ENCODE measurements around the gene FBXO34.
"Not testable (repeated sequence)": the region's sequence is repeated elsewhere in the genome, so short reads cannot be mapped to it uniquely, and the experiment has no call there.

Gene FBXO34

DNA sequence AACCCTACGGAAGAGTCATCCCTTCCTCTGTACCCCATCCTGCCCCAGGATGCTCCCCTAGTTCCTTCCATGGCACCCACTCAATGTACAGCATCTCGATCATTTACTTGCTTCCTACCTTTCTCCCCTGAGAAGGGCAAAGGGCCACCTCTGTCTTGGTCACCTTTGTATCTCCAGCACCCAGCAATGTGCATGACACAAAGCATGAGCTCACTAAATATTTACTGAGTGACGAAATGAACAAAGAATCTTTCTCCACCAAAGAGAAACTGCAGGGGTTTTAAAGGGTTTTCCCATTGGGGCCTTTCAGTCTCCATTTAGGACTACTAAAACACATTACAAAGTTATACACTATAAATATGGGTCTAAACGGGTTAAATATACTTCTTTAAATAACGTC, 109.8 kb downstream of the FBXO34 start:
- TF ChIP-seq, protein P1, sequence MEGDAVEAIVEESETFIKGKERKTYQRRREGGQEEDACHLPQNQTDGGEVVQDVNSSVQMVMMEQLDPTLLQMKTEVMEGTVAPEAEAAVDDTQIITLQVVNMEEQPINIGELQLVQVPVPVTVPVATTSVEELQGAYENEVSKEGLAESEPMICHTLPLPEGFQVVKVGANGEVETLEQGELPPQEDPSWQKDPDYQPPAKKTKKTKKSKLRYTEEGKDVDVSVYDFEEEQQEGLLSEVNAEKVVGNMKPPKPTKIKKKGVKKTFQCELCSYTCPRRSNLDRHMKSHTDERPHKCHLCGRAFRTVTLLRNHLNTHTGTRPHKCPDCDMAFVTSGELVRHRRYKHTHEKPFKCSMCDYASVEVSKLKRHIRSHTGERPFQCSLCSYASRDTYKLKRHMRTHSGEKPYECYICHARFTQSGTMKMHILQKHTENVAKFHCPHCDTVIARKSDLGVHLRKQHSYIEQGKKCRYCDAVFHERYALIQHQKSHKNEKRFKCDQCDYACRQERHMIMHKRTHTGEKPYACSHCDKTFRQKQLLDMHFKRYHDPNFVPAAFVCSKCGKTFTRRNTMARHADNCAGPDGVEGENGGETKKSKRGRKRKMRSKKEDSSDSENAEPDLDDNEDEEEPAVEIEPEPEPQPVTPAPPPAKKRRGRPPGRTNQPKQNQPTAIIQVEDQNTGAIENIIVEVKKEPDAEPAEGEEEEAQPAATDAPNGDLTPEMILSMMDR (IDR thresholded peaks at IDR 0.05) = no peak
- no peak for TF ChIP-seq ZFX (IDR thresholded peaks at IDR 0.05; ENCODE audit: borderline replicate concordance)

DNA sequence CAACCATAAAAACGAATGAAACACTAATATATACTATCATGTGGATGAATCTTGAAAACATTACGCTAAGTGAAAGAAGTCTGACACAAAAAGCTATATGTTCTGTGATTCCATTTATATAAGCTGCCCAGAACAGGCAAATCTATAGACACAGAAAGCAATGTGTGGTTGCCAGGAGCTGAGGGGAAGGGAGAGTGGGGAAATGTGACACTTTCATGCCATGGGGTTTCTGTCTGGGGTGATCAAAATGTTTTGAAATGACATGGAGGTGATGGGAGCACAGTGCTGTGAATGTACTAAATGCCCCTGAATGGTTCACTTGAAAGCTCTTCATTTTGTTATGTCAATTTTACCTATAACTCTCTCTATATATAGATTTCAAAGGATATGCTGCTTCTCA, 110.3 kb downstream of the FBXO34 start:
- TF ChIP-seq ZFX (IDR thresholded peaks at IDR 0.05; ENCODE audit: borderline replicate concordance) = no peak
- TF ChIP-seq, protein P1 (IDR thresholded peaks at IDR 0.05) = no peak
- H3K27ac ChIP-seq = no peak overlapping the region

More for the DNA sequence above, 109.8 kb downstream of the FBXO34 start:
- no peak overlapping the region for H3K27ac ChIP-seq

DNA sequence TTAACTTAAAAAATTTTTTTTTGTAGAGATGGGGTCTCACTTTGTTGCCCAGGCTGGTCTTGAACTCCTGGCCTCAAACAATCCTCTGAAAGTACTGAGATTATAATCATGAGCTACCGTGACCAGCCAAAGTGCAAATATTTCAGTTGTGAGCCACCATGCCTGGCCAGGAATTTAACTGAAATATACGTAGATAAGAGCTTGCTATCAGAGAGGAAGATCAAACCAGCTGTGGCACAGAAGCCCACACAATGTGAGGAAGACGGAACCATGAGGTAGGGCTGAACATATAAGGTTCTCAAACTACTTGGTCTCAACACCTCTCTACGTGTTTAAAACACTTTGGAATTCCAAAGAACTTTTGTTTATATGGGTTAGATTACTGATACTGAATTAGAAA, 111.3 kb downstream of the FBXO34 start:
- H3K27ac ChIP-seq = no peak overlapping the region
- TF ChIP-seq, protein P1 (IDR thresholded peaks at IDR 0.05) = no peak
- no peak for TF ChIP-seq ZFX (IDR thresholded peaks at IDR 0.05; ENCODE audit: borderline replicate concordance)

DNA sequence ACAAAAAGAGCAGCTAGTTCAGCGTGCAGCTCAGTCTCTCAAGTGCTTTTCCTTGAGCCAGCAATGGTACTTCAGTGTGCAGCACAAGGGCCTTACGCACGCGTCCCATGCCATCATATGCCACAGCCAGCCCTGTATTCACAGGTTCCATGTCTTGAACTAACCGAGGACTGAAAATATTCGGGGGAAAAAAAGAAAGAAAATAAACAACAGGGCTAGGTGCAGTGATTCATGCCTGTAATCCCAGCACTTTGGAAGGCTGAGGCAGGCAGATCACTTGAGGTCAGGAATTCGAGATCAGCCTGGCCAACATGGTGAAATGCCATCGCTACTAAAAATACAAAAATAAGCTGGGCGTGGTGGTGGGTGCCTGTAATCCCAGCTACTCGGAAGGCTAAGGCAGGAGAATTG, 111.8 kb downstream of the FBXO34 start:
- H3K27ac ChIP-seq = not testable (repeated sequence)

DNA sequence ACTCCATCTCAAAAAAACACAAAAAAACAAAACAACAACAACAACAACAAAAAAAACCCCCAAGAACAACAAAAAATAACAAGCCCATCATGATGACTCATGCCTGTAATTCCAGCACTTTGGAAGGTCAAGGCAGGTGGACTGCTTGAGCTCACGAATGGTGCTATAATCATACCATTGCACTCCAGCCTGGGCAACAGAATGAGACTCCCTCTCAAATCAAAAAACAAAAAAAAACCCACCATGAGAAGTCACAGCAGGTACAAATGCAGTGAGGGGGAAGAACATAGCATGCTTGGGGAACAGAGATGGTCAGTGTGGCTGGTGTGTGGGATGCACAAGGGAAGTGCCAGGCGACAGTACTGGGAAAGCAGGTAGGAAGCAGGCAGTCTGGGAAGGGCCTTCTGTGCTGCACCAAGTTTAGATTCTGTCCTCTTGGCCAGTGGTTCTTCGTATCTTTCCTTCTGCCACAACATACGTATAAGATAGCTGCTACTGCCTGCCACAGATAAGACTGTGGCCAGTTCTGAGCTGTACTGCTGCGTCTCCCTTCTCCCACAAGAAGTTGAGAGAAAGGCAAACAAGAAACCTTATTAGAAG, 112.4 kb downstream of the FBXO34 start:
- H3K27ac ChIP-seq = no peak overlapping the region
- TF ChIP-seq, protein P1 (IDR thresholded peaks at IDR 0.05) = no peak
- TF ChIP-seq ZFX (IDR thresholded peaks at IDR 0.05; ENCODE audit: borderline replicate concordance) = no peak

DNA sequence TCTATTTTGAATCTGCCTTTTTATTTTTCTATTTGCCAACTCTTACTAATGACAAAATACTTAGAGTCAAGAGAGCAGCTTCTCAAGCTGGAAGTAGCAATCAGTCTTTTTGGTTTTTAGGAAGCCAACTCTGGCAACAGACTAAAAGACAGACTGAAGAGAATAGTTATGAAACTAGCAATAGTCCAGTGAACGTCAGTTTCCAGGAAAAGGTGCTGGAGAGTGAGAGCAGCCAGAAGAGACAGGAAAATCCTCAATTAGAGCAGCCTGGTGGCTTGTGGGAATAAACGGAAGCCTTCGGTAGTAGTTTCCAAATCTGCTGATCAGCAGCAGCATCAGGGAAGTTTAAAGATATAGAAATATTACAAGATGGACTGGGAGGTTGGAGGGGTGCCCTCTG, 113.3 kb downstream of the FBXO34 start:
- no peak overlapping the region for H3K27ac ChIP-seq
- TF ChIP-seq, protein P1 (IDR thresholded peaks at IDR 0.05) = no peak
- TF ChIP-seq ZFX (IDR thresholded peaks at IDR 0.05; ENCODE audit: borderline replicate concordance) = no peak

DNA sequence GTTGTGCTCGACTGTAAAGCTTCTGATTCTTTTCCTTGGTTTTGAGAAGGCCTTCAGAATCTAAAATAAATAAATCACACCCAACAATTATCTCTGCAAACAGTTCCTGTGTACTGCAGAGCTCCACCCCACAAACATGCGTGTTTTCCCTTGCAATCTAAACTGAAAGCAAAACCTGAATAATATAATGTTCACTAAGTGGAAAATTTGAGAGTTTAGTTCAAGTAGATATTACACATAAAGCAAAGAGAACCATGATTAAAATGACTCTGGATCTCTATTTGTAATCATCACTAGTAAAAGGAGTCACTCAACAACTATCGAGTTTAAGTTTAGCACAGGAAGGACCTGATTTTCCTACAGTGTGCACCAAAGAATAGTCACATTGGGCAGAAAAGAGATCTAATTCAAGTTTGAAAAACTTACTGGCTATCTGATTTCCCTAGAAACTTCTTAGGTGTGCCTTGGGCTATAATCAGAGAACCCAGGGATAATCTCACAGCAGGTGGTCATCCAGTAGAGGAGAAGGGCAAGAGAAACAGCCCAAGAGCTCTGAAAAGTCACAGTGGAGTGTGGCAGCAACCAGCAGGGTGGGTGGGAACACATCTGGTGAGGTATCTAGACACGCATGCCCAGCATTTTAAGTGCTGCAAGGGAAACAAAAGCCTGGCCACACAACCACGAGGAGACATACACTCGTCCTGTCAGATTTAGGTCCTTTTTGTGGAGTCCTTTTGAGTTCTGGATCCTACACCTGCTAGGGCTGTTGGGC, 115.0 kb downstream of the FBXO34 start:
- TF ChIP-seq, protein P1 (IDR thresholded peaks at IDR 0.05) = no peak
- no peak for TF ChIP-seq ZFX (IDR thresholded peaks at IDR 0.05; ENCODE audit: borderline replicate concordance)

More for the DNA sequence above, 115.0 kb downstream of the FBXO34 start:
- no peak overlapping the region for H3K27ac ChIP-seq
